Hepatocyte (in vitro differentiated cells): Measurements from ENCODE around the gene CYP27C1. TPM values are rescaled to one million over a fixed set of nuclear protein-coding genes. Genes with fewer than 3 reads are reported as not detected.

ENCODE experiments used
- DNase-seq: peaks from one replicate; pipeline ENCODE4 v3.0.0-alpha.2; 2016; ENCODE audit warnings: low spot score
- H2AFZ ChIP-seq: fragments of 200-600 bp; sonication (generic); 2 replicates; pipeline ENCODE4 v1.6.0; 2016; ENCODE audit warnings: antibody characterized with exemption, mild to moderate bottlenecking
- H3K27ac ChIP-seq: fragments of 200-600 bp; sonication (generic); 2 replicates; pipeline ENCODE4 v1.5.1; 2016; ENCODE audit warnings: mild to moderate bottlenecking
- H3K27me3 ChIP-seq: fragments of 200-600 bp; sonication (generic); 2 replicates; pipeline ENCODE4 v1.6.1; 2016
- H3K36me3 ChIP-seq: fragments of 200-600 bp; sonication (generic); replicated peaks from 2 replicates; pipeline ENCODE4 v1.5.1; 2016; ENCODE audit warnings: low read depth; ENCODE audit not compliant: insufficient read depth
- H3K4me1 ChIP-seq: fragments of 200-600 bp; sonication (generic); 2 replicates; pipeline ENCODE4 v1.5.1; 2016; ENCODE audit warnings: mild to moderate bottlenecking, moderate library complexity; ENCODE audit not compliant: insufficient read depth
- H3K4me2 ChIP-seq: fragments of 200-600 bp; sonication (generic); 2 replicates; pipeline ENCODE4 v1.6.0; 2016
- H3K4me3 ChIP-seq: fragments of 200-600 bp; sonication (generic); 2 replicates; pipeline ENCODE4 v1.5.1; 2016; ENCODE audit warnings: mild to moderate bottlenecking
- H3K79me2 ChIP-seq: fragments of 200-600 bp; sonication (generic); 2 replicates; pipeline ENCODE4 v1.6.0; 2017; ENCODE audit warnings: mild to moderate bottlenecking
- H3K9me2 ChIP-seq: fragments of 200-600 bp; sonication (generic); replicated peaks from 2 replicates; pipeline ENCODE4 v1.6.0; 2017; ENCODE audit warnings: mild to moderate bottlenecking; ENCODE audit not compliant: insufficient read depth
- H3K9me3 ChIP-seq: fragments of 200-600 bp; sonication (generic); 2 replicates; pipeline ENCODE4 v1.5.1; 2016; ENCODE audit warnings: low read depth, mild to moderate bottlenecking
- H4K20me1 ChIP-seq: fragments of 200-600 bp; sonication (generic); 2 replicates; pipeline ENCODE4 v1.6.0; 2016; ENCODE audit warnings: mild to moderate bottlenecking; ENCODE audit not compliant: insufficient read depth, poor library complexity, severe bottlenecking
- CTCF ChIP-seq: fragments of 200-600 bp; sonication (generic); IDR thresholded peaks from 2 replicates; pipeline ENCODE4 v1.5.1; 2016; ENCODE audit warnings: antibody characterized with exemption, mild to moderate bottlenecking; ENCODE audit not compliant: poor library complexity
- EZH2 ChIP-seq: fragments of 200-600 bp; sonication (generic); IDR thresholded peaks from 2 replicates; pipeline ENCODE4 v1.6.1; 2016; ENCODE audit warnings: antibody characterized with exemption, mild to moderate bottlenecking, borderline replicate concordance
- EZH2phosphoT487 ChIP-seq: fragments of 200-600 bp; sonication (generic); IDR thresholded peaks from one replicate; pipeline ENCODE4 v1.6.1; 2018; ENCODE audit warnings: antibody characterized with exemption, mild to moderate bottlenecking, low read depth, moderate library complexity; ENCODE audit not compliant: unreplicated experiment, severe bottlenecking
- WGBS: methylation state at CpG from one replicate; pipeline ENCODE4 v1.1.6; 2016; ENCODE audit warnings: low lambda C conversion rate; ENCODE audit errors: missing lambda C conversion rate; 5-methylcytosine and 5-hydroxymethylcytosine counted together
- polyA plus RNA-seq: library from polyadenylated mRNA; unstranded; fragments of >200 nt; fragmentation: Nextera tagmentation; extraction: Ambion mirVana; gene quantifications from 2 replicates; pipeline ENCODE4 v1.2.1, GENCODE V29; 2016
- total RNA-seq: library from RNA; depleted of rRNA; stranded (reverse); fragments of >200 nt; gene quantifications from 2 replicates; pipeline ENCODE4 v1.2.3, GENCODE V29; 2014

Gene CYP27C1
- total and polyA plus RNA-seq, 2 experiments from 2014 or later: 1.2 to 1.4 TPM

GRCh38 chr2:127174640-127175039 is 45.5 kb downstream of the CYP27C1 start:
- H3K79me2 ChIP-seq: no peaks in the 10 kb centered on the region
- no peaks in the 10 kb centered on the region for H3K9me2 ChIP-seq
- WGBS: 81% methylated on average over 6 of the region's 6 CpGs
- no peak for TF ChIP-seq EZH2
- TF ChIP-seq CTCF: no peak
- TF ChIP-seq EZH2phosphoT487: no peak
- no peaks in the 10 kb centered on the region for H3K27me3 ChIP-seq
- no peak overlapping the region for H2AFZ ChIP-seq
- no peaks in the 10 kb centered on the region for H3K9me3 ChIP-seq
- H3K27ac ChIP-seq: peak overlapping the region; percentile 97
- no peaks in the 10 kb centered on the region for H3K36me3 ChIP-seq
- peaks cover 20% of the 10 kb centered on the region for H3K4me1 ChIP-seq
- H3K4me2 ChIP-seq: no peak overlapping the region
- H3K4me3 ChIP-seq: no peak overlapping the region
- H4K20me1 ChIP-seq: no peaks in the 10 kb centered on the region
- no peak for DNase-seq

- Histone ChIP-seq H3K36me3 (no peaks in the 10 kb centered on the region), H3K27me3 (no peaks in the 10 kb centered on the region), H3K4me2 (no peak overlapping the region), H3K4me1 (peaks cover 20% of the 10 kb centered on the region), H2AFZ (no peak overlapping the region), H3K9me3 (no peaks in the 10 kb centered on the region), H4K20me1 (no peaks in the 10 kb centered on the region), H3K4me3 (no peak overlapping the region), H3K79me2 (no peaks in the 10 kb centered on the region), H3K27ac (peak overlapping the region; percentile 97), H3K9me2 (no peaks in the 10 kb centered on the region)
- TF ChIP-seq CTCF (peak; percentile 55), EZH2 (no peak)
- WGBS: 65% methylated on average over 6 of the region's 6 CpGs
- peak; percentile 62 for DNase-seq
Observed at GRCh38 chr2:127174136-127174535, 46.0 kb downstream of the CYP27C1 start.

GRCh38 chr2:127173057-127173456 is 47.0 kb downstream of the CYP27C1 start:
- 69% methylated on average over 6 of the region's 6 CpGs for WGBS
- Histone ChIP-seq H3K4me3 (no peak overlapping the region), H3K79me2 (no peaks in the 10 kb centered on the region), H3K4me1 (peaks cover 20% of the 10 kb centered on the region), H3K4me2 (no peak overlapping the region), H2AFZ (no peak overlapping the region), H3K27me3 (no peaks in the 10 kb centered on the region), H4K20me1 (no peaks in the 10 kb centered on the region), H3K27ac (peak overlapping the region; percentile 37), H3K9me3 (no peaks in the 10 kb centered on the region), H3K36me3 (no peaks in the 10 kb centered on the region), H3K9me2 (no peaks in the 10 kb centered on the region)
- DNase-seq: peak; percentile 33
- TF ChIP-seq CTCF (no peak), EZH2phosphoT487 (no peak), EZH2 (no peak)

GRCh38 chr2:127172306-127172705 is 47.8 kb downstream of the CYP27C1 start:
- Histone ChIP-seq H3K36me3 (no peaks in the 10 kb centered on the region), H3K27ac (no peak overlapping the region)
- 96% methylated on average over 6 of the region's 6 CpGs for WGBS

More at GRCh38 chr2:127172306-127172705, 47.8 kb downstream of the CYP27C1 start:
- H3K27me3 ChIP-seq: no peaks in the 10 kb centered on the region
- no peak for DNase-seq
- H3K4me1 ChIP-seq: peaks cover 20% of the 10 kb centered on the region
- no peaks in the 10 kb centered on the region for H3K79me2 ChIP-seq
- no peaks in the 10 kb centered on the region for H3K9me2 ChIP-seq
- H3K4me3 ChIP-seq: no peak overlapping the region
- H2AFZ ChIP-seq: no peak overlapping the region
- no peaks in the 10 kb centered on the region for H4K20me1 ChIP-seq
- no peaks in the 10 kb centered on the region for H3K9me3 ChIP-seq
- TF ChIP-seq EZH2: no peak
- H3K4me2 ChIP-seq: no peak overlapping the region
